Type B pancreatic cell (in vitro differentiated cells): ENCODE results near the gene RNU5D-1. TPM values are rescaled to one million over a fixed set of nuclear protein-coding genes. Genes with fewer than 3 reads are reported as not detected.

Source experiments
- DNase-seq: peaks from one replicate; pipeline ENCODE4 v3.0.0; 2021; ENCODE audit warnings: mixed read lengths; ENCODE audit not compliant: unreplicated experiment; ENCODE audit errors: extremely low spot score
- H3K27ac Mint-ChIP-seq: 2 replicates; pipeline ENCODE4 v1.8.0; 2021; ENCODE audit warnings: mild to moderate bottlenecking, mixed read lengths
- H3K27me3 Mint-ChIP-seq: 2 replicates; pipeline ENCODE4 v1.8.0; 2021; ENCODE audit warnings: mixed read lengths
- H3K36me3 Mint-ChIP-seq: 2 replicates; pipeline ENCODE4 v1.8.0; 2021; ENCODE audit warnings: mixed read lengths
- H3K4me1 Mint-ChIP-seq: one replicate; pipeline ENCODE4 v1.8.0; 2021; ENCODE audit warnings: mixed read lengths; ENCODE audit not compliant: unreplicated experiment
- H3K4me3 Mint-ChIP-seq: 2 replicates; pipeline ENCODE4 v1.8.0; 2021; ENCODE audit warnings: mild to moderate bottlenecking, mixed read lengths
- H3K9me3 Mint-ChIP-seq: 2 replicates; pipeline ENCODE4 v1.8.0; 2021; ENCODE audit warnings: mixed read lengths
- total RNA-seq: library from RNA; stranded (reverse); gene quantifications from 2 replicates; pipeline ENCODE4 v1.2.1, GENCODE V29; 2021; ENCODE audit warnings: low replicate concordance
- TF ChIP-seq, protein P1 (sequence below): fragments of 200-600 bp; sonication (generic); conservative IDR thresholded peaks from 2 replicates; pipeline ENCODE4 v1.5.0; 2021; ENCODE audit warnings: antibody characterized with exemption, mild to moderate bottlenecking

The RNU5D-1 gene
- total RNA-seq, 1 donor from 2014 or later: not detected

DNA sequence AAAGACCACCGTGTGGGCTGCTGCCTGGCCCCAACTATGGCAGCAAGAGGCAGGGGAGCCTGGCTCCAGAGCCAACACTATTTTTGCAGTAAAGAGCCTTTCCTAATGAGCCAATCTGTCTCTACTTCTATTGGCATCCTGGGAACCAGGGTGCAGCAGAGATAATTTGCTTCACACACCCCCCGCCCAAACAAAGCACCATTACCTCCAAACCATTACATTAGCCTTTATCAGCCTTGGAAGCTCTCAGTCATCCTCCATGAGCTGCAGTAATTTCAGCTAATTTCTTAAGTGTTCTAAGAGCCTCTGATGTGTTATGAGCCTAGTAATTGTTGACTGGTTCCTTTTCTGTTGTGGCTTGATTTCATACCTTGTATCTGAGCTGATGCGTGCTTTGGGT lies 34.9 kb downstream of the RNU5D-1 start:
- Mint-ChIP-seq H3K27me3 (peaks cover 3% of the 10 kb centered on the region), H3K36me3 (peaks cover 8% of the 10 kb centered on the region), H3K4me1 (peaks cover 3% of the 10 kb centered on the region), H3K27ac (no peak overlapping the region), H3K9me3 (no peaks in the 10 kb centered on the region), H3K4me3 (no peak overlapping the region)
- no peak for DNase-seq
- TF ChIP-seq, protein P1, sequence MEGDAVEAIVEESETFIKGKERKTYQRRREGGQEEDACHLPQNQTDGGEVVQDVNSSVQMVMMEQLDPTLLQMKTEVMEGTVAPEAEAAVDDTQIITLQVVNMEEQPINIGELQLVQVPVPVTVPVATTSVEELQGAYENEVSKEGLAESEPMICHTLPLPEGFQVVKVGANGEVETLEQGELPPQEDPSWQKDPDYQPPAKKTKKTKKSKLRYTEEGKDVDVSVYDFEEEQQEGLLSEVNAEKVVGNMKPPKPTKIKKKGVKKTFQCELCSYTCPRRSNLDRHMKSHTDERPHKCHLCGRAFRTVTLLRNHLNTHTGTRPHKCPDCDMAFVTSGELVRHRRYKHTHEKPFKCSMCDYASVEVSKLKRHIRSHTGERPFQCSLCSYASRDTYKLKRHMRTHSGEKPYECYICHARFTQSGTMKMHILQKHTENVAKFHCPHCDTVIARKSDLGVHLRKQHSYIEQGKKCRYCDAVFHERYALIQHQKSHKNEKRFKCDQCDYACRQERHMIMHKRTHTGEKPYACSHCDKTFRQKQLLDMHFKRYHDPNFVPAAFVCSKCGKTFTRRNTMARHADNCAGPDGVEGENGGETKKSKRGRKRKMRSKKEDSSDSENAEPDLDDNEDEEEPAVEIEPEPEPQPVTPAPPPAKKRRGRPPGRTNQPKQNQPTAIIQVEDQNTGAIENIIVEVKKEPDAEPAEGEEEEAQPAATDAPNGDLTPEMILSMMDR: no peak

- H3K27ac Mint-ChIP-seq: no peak overlapping the region
- no peaks in the 10 kb centered on the region for H3K9me3 Mint-ChIP-seq
- no peaks in the 10 kb centered on the region for H3K4me1 Mint-ChIP-seq
- peaks cover 8% of the 10 kb centered on the region for H3K36me3 Mint-ChIP-seq
- TF ChIP-seq, protein P1: no peak
- DNase-seq: no peak
- H3K4me3 Mint-ChIP-seq: no peak overlapping the region
- H3K27me3 Mint-ChIP-seq: peaks cover 3% of the 10 kb centered on the region
Observed at GRCh38 chr1:44695671-44696070, 35.3 kb downstream of the RNU5D-1 start.

GRCh38 chr1:44694863-44695478 lies 36.0 kb downstream of the RNU5D-1 start:
- no peak for DNase-seq
- no peak overlapping the region for H3K4me3 Mint-ChIP-seq
- no peak overlapping the region for H3K27ac Mint-ChIP-seq
- H3K9me3 Mint-ChIP-seq: no peaks in the 10 kb centered on the region
- H3K4me1 Mint-ChIP-seq: no peaks in the 10 kb centered on the region
- peaks cover 8% of the 10 kb centered on the region for H3K36me3 Mint-ChIP-seq
- H3K27me3 Mint-ChIP-seq: peaks cover 3% of the 10 kb centered on the region
- TF ChIP-seq, protein P1: no peak

DNA sequence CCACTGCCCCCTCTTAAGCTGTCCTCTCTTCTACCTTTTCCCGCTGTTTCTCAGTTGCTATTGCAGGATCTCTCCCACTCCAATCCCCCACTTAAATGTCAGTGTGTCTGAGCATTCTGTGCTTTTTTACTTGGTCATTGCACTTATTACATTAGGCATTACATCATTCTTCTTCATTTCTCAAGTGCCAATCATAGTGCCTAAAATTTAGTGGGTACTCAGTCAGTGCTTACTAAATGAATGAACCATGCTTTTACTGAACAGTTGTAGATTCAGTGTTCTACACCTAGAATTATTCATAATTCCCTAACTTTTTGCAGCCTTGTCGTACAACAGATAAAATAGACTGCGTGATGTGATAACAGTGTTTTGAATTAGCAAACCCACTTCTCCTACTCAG lies 37.1 kb downstream of the RNU5D-1 start:
- H3K9me3 Mint-ChIP-seq: no peaks in the 10 kb centered on the region
- no peak for DNase-seq
- H3K27ac Mint-ChIP-seq: no peak overlapping the region
- no peaks in the 10 kb centered on the region for H3K4me1 Mint-ChIP-seq
- TF ChIP-seq, protein P1: no peak
- H3K4me3 Mint-ChIP-seq: no peak overlapping the region
- H3K27me3 Mint-ChIP-seq: peaks cover 3% of the 10 kb centered on the region
- peaks cover 8% of the 10 kb centered on the region for H3K36me3 Mint-ChIP-seq

DNA sequence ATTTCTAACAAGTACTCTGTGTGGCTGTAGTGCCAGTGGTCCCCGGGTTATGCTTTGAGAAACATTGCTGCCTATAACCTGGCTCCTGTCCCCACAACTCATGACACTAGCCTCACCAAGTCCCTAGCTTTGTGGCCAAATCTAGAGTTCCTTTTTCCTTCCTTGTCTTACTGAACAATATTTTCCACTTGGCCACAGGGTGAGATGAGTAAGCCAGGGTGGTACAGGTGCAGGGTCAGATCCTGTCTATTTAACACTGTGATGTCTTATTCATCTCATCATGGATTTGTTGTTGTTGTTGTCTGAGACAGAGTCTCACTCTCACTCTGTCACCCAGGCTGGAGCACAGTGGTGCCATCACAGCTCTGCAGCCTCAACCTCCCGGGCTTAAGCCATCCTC lies 37.8 kb downstream of the RNU5D-1 start:
- peaks cover 3% of the 10 kb centered on the region for H3K27me3 Mint-ChIP-seq
- H3K9me3 Mint-ChIP-seq: no peaks in the 10 kb centered on the region
- H3K36me3 Mint-ChIP-seq: peaks cover 7% of the 10 kb centered on the region
- H3K27ac Mint-ChIP-seq: no peak overlapping the region
- no peak overlapping the region for H3K4me3 Mint-ChIP-seq
- TF ChIP-seq, protein P1: no peak
- DNase-seq: no peak
- no peaks in the 10 kb centered on the region for H3K4me1 Mint-ChIP-seq

GRCh38 chr1:44689447-44689765 lies 41.6 kb downstream of the RNU5D-1 start:
- Mint-ChIP-seq H3K36me3 (peaks cover 5% of the 10 kb centered on the region), H3K27me3 (no peaks in the 10 kb centered on the region), H3K27ac (no peak overlapping the region), H3K4me1 (no peaks in the 10 kb centered on the region), H3K9me3 (no peaks in the 10 kb centered on the region), H3K4me3 (no peak overlapping the region)
- TF ChIP-seq, protein P1: no peak
- no peak for DNase-seq
